ENCODE results near the gene RPH3AL.
"Not testable (repeated sequence)": the region's sequence is repeated elsewhere in the genome, so short reads cannot be mapped to it uniquely, and the experiment has no call there.

RPH3AL gene

DNA sequence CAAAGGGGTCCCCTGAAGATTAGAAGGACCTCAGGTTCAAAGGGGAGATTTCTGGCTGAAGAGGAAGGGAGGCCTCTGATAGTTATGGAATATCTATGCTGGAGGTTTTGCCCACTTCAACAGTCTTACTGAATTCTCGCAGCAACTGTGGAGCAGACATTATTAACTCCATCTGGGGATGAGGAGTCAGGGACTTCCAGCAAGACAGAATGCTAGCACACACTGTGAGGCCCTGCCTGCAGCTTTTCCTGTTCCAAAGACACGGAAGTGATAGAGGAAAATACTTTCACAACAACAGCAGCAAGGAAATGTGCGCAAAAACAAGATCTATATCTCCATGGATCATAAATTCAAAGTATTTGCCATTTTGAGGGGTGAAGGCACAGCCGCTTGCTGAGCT is 72.8 kb downstream of the RPH3AL start:
- no peak overlapping the region for H3K4me3 ChIP-seq (ENCODE audit: low read depth, low read length)
- no peak for DNase-seq (ENCODE audit: low read depth)
- TF ChIP-seq, protein P1, sequence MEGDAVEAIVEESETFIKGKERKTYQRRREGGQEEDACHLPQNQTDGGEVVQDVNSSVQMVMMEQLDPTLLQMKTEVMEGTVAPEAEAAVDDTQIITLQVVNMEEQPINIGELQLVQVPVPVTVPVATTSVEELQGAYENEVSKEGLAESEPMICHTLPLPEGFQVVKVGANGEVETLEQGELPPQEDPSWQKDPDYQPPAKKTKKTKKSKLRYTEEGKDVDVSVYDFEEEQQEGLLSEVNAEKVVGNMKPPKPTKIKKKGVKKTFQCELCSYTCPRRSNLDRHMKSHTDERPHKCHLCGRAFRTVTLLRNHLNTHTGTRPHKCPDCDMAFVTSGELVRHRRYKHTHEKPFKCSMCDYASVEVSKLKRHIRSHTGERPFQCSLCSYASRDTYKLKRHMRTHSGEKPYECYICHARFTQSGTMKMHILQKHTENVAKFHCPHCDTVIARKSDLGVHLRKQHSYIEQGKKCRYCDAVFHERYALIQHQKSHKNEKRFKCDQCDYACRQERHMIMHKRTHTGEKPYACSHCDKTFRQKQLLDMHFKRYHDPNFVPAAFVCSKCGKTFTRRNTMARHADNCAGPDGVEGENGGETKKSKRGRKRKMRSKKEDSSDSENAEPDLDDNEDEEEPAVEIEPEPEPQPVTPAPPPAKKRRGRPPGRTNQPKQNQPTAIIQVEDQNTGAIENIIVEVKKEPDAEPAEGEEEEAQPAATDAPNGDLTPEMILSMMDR (IDR thresholded peaks at IDR 0.05; ENCODE audit: control insufficient read depth, extremely low read depth, insufficient read depth) = no peak

DNA sequence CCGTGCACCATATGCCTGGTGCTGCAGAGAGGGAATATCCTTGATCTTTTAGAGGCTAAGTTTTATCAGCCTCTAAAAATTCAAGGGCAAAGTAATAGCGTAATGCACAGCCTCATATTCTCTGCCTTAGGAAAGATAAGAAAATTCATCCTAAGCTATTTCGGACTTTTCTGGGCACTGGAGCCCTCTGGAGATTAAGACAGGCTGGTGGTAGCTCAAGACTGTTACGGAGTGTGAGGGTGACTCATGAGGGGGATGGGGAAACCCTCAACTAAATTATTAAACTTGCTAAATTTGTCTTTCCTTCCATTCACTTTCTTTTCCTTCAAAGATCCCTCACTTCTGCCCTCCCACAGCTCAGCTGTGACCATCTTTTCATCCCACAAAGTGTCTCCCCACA is 73.3 kb downstream of the RPH3AL start:
- TF ChIP-seq, protein P1 (IDR thresholded peaks at IDR 0.05; ENCODE audit: control insufficient read depth, extremely low read depth, insufficient read depth) = no peak
- H3K4me3 ChIP-seq (ENCODE audit: low read depth, low read length) = no peak overlapping the region
- DNase-seq (ENCODE audit: low read depth) = no peak

DNA sequence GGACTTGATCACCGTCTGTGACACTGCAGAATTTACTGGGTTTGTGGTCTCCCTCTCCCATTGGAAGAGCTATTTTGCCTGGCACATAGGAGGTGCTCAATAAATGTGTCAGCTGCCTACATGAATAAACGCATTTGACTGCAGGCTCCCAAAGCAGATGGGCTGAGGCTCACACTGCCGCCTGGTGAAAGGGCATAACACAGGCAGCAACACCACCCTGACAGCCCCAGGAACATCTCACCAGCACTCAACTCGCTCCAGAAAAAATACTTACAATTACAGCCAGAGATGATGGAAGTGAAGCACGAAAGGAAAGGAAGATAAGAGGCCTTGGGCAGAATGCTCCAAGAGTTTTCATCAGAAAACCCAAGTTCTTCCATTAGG is 73.9 kb downstream of the RPH3AL start:
- TF ChIP-seq, protein P1 (IDR thresholded peaks at IDR 0.05; ENCODE audit: control insufficient read depth, extremely low read depth, insufficient read depth) = no peak
- no peak for DNase-seq (ENCODE audit: low read depth)
- H3K4me3 ChIP-seq (ENCODE audit: low read depth, low read length) = no peak overlapping the region

DNA sequence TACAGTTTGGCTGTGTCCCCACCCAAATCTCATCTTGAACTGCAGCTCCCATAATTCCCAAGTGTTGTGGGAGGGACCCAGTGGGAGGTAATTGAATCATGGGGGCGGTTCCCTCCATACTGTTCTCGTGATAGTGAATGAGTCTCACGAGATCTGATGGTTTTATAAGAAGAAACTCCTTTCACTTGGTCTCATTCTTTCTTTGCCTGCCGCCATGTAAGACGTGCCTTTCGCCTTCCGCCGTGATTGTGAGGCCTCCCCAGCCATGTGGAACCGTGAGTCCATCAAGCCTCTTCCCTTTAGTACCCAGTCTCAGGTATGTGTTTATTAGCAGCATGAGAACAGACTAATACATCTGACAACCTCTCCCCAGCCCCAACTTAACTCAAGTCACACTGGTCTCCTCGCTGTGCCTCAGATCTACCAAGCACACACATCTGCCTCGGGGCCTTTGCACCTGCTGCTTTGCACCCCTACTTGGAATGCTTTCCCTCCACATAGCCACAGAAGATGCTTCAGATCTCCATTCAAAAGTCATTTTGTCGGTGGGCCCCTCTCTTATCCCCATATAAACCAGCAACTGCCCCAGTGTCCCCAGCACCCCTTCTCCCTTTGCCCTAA is 74.4 kb downstream of the RPH3AL start:
- no peak for DNase-seq (ENCODE audit: low read depth)
- no peak overlapping the region for H3K4me3 ChIP-seq (ENCODE audit: low read depth, low read length)
- TF ChIP-seq, protein P1 (IDR thresholded peaks at IDR 0.05; ENCODE audit: control insufficient read depth, extremely low read depth, insufficient read depth) = no peak

DNA sequence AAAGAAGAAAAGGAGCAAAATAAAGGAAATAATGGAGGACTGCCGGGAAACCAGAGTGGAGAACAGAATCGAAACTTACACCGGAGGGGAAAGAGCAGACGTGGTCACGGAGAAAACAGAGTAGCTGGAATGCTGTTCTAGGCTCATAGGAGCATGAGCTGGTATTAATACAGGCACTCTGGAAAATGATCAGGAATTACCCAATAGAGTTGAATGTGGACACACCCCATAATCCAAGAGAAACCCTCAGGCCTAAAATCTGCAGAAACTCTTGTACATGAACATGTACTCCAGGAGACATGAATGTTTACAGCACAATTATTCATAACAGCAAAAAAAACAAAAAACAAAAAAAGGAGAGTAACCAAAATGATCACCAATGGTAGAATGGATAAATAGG is 77.7 kb downstream of the RPH3AL start:
- no peak overlapping the region for H3K4me3 ChIP-seq (ENCODE audit: low read depth, low read length)
- no peak for DNase-seq (ENCODE audit: low read depth)
- TF ChIP-seq, protein P1 (IDR thresholded peaks at IDR 0.05; ENCODE audit: control insufficient read depth, extremely low read depth, insufficient read depth) = no peak

DNA sequence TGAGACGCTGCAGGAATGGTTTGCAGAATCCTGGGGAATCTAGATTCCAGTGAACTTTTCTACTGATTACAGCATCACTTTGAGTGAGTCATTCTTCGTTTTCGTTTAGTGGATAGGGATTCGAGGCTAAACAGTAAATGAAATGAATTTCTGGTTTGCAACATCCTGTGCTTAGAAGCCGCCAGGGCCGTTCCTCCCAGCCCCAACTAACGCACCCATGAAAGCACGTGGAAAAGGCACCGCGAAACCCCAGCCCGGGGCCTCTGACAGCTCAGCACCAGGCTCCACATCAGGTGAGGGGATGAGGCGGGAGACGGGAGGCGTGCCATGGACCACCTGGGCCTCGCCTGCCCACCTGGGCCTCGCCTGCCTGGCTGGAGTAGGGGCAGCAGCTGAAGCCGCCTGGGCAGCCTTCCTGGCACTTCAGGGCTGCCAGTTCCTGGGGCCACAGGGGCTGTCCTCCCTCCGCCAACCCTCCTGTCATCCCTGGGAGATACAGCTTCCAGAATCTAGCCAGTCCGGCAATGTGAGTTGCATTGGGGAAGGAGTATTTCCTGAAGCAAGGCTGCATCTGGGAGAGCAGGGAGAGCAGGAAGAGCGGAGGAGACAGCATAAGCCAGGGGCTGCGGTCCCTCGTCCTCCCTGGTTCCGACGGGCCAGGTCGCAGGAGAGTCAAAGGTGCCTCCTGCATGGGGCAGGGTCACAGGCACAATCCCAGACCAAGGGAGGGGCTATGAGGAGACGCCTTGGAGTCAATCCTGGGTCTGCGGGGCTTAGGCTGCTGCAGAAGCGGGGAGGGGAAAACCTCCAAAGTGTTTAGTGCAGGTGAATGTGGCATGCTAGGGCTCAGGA is 78.4 kb downstream of the RPH3AL start:
- no peak overlapping the region for H3K4me3 ChIP-seq (ENCODE audit: low read depth, low read length)
- DNase-seq (ENCODE audit: low read depth) = no peak
- TF ChIP-seq, protein P1 (IDR thresholded peaks at IDR 0.05; ENCODE audit: control insufficient read depth, extremely low read depth, insufficient read depth) = no peak

DNA sequence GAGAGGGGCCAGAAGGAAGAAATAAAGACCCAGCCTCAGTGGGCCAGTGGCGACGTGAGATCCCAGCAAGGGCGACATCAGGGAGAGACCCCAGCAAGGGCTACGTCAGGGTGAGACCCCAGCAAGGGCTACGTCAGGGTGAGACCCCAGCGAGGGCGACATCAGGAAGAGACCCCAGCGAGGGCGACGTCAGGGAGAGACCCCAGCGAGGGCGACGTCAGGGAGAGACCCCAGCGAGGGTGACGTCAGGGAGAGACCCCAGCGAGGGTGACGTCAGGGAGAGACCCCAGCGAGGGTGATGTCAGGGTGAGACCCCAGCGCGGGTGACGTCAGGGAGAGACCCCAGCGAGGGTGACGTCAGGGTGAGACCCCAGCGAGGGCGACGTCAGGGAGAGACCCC is 79.8 kb downstream of the RPH3AL start:
- not testable (repeated sequence) for DNase-seq (ENCODE audit: low read depth); H3K4me3 ChIP-seq (ENCODE audit: low read depth, low read length)

DNA sequence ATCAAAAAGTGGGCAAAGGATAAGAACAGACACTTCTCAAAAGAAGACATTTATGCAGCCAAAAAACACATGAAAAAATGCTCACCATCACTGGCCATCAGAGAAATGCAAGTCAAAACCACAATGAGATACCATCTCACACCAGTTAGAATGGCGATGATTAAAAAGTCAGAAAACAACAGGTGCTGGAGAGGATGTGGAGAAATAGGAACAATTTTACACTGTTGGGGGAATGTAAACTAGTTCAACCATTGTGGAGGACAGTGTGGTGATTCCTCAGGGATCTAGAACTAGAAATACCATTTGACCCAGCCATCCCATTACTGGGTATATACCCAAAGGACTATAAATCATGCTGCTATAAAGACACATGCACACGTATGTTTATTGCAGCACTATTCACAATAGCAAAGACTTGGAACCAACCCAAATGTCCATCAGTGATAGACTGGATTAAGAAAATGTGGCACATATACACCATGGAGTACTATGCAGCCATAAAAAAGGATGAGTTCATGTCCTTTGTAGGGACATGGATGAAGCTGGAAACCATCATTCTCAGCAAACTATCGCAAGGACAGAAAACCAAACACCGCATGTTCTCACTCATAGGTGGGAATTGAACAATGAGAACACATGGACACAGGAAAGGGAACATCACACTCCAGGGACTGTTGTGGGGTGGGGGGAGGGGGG is 80.5 kb downstream of the RPH3AL start:
- H3K4me3 ChIP-seq (ENCODE audit: low read depth, low read length); DNase-seq (ENCODE audit: low read depth): not testable (repeated sequence)
